ENCODE results near the gene GRAMD1A.
A peak's percentile ranks its signal among the peaks of the same experiment; 100 is the strongest.
"Not testable (repeated sequence)": the region's sequence is repeated elsewhere in the genome, so short reads cannot be mapped to it uniquely, and the experiment has no call there.

GRAMD1A gene

GRCh38 chr19:35018379-35018778 lies 18.3 kb downstream of the GRAMD1A start:
- no peak for DNase-seq (ENCODE audit: low read depth in 2 of 2)

GRCh38 chr19:35019144-35019543 lies 19.0 kb downstream of the GRAMD1A start:
- DNase-seq (ENCODE audit: low read depth in 2 of 2): no peak

GRCh38 chr19:35021016-35021415 lies 20.9 kb downstream of the GRAMD1A start:
- no peak for DNase-seq (ENCODE audit: low read depth in 2 of 2)

- DNase-seq (ENCODE audit: low read depth in 2 of 2): no peak
These were observed 21.5 kb downstream of the GRAMD1A start for GRCh38 chr19:35021596-35021995.

- no peak for DNase-seq (ENCODE audit: low read depth in 2 of 2)
These were observed 22.3 kb downstream of the GRAMD1A start for GRCh38 chr19:35022460-35022859.

- no peak for DNase-seq (ENCODE audit: low read depth in 2 of 2)
These were observed 23.3 kb downstream of the GRAMD1A start for GRCh38 chr19:35023428-35023827.

GRCh38 chr19:35024095-35024494 lies 24.0 kb downstream of the GRAMD1A start:
- no peak for DNase-seq (ENCODE audit: low read depth in 2 of 2)

GRCh38 chr19:35025969-35026368 lies 25.8 kb downstream of the GRAMD1A start:
- no peak for DNase-seq (ENCODE audit: low read depth in 2 of 2)

GRCh38 chr19:35026418-35026817 lies 26.3 kb downstream of the GRAMD1A start:
- DNase-seq (ENCODE audit: low read depth in 2 of 2): no peak

GRCh38 chr19:35027009-35027408 lies 26.9 kb downstream of the GRAMD1A start:
- DNase-seq (ENCODE audit: low read depth in 2 of 2): no peak

GRCh38 chr19:35027851-35028599 lies 27.9 kb downstream of the GRAMD1A start:
- no peak for DNase-seq (ENCODE audit: low read depth in 2 of 2)

- DNase-seq (ENCODE audit: low read depth in 2 of 2): not testable (repeated sequence)
These were observed 28.4 kb downstream of the GRAMD1A start for GRCh38 chr19:35028600-35028885.

- not testable (repeated sequence) for DNase-seq (ENCODE audit: low read depth in 2 of 2)
These were observed 29.2 kb downstream of the GRAMD1A start for GRCh38 chr19:35029275-35029736.

- no peak for DNase-seq (ENCODE audit: low read depth in 2 of 2)
These were observed 29.7 kb downstream of the GRAMD1A start for GRCh38 chr19:35029737-35030256.

- DNase-seq (ENCODE audit: low read depth in 2 of 2): peak in 1 of 2 donors; percentile 42
These were observed 30.3 kb downstream of the GRAMD1A start, which contains the start of gene SCN1B for GRCh38 chr19:35030257-35031071. Gene SCN1B (plus strand): TSS chr19:35030470. CDS start chr19:35030821, 351 bp downstream.

GRCh38 chr19:35031072-35031881 lies 31.2 kb downstream of the GRAMD1A start:
- no peak for DNase-seq (ENCODE audit: low read depth in 2 of 2)

- no peak for DNase-seq (ENCODE audit: low read depth in 2 of 2)
These were observed 32.3 kb downstream of the GRAMD1A start for GRCh38 chr19:35032356-35032865.

- no peak for DNase-seq (ENCODE audit: low read depth in 2 of 2)
These were observed 33.2 kb downstream of the GRAMD1A start for GRCh38 chr19:35033067-35034004.

GRCh38 chr19:35034005-35034502 lies 33.9 kb downstream of the GRAMD1A start:
- no peak for DNase-seq (ENCODE audit: low read depth in 2 of 2)

All from stimulated activated CD4-positive, alpha-beta T cell treated with anti-CD3 and anti-CD28 coated beads, Interleukin-1b, Interleukin-23, amount 100 ng/mL, for 1 hour (primary cell).